ENCODE results near the gene AKR7A3. TPM values are rescaled to one million over a fixed set of nuclear protein-coding genes. Genes with fewer than 3 reads are reported as not detected.

AKR7A3 gene
- polyA plus RNA-seq, 1 of the 3 experiments (the other 2 are of a cell fraction), result 0.38 TPM

- TF ChIP-seq PBX3 (IDR thresholded peaks at IDR 0.05) (no peak), SIN3A (IDR thresholded peaks at IDR 0.05; ENCODE audit: borderline replicate concordance, low read depth, low read length) (no peak)
Measured at GRCh38 chr1:19329611-19330010, 41.0 kb upstream of the AKR7A3 start (continued).

GRCh38 chr1:19329188-19329587 is 40.6 kb upstream of the AKR7A3 start:
- Histone ChIP-seq H3K9ac (no peak overlapping the region), H3K27me3 (ENCODE audit: insufficient read depth) (no peaks in the 10 kb centered on the region), H3K27ac (ENCODE audit: low read depth in 2 of 2, low read length in 1 of 2) (no peak overlapping the region), H3K9me3 (no peaks in the 10 kb centered on the region), H3K36me3 (replicated peaks in 1 of 2; ENCODE audit: control insufficient read depth in 1 of 2, insufficient read depth in 2 of 2, low read length in 1 of 2) (peaks cover 0 to 4% of the 10 kb centered on the region in 2 experiments), H3K79me2 (ENCODE audit: insufficient read depth) (no peaks in the 10 kb centered on the region), H4K20me1 (ENCODE audit: insufficient read depth) (no peaks in the 10 kb centered on the region), H3F3A (replicated peaks; ENCODE audit: insufficient read depth) (no peaks in the 10 kb centered on the region), H3K9me2 (no peaks in the 10 kb centered on the region), H3K4me2 (no peak overlapping the region), H2AFZ (ENCODE audit: low read depth) (no peak overlapping the region), H3K4me1 (ENCODE audit: control insufficient read depth in 1 of 2, insufficient read depth in 2 of 2, low read depth in 1 of 2, low read length in 1 of 2) (peaks cover 0 to 4% of the 10 kb centered on the region in 2 experiments; a peak in 1 of 4 replicates), H3K4me3 (ENCODE audit: low read depth in 2 of 2, low read length in 1 of 2) (no peak overlapping the region)
- ChIA-PET POLR2A (no interaction called here), CTCF (interaction anchor here (2.0 to 3.3 kb wide), 3 partner anchors 12 to 332 kb away, joined by 7 to 13 read pairs (median 10); no protein-coding TSS in a partner anchor)
- WGBS (ENCODE audit: low lambda C conversion rate), result 95% methylated on average over 11 of the region's 13 CpGs
- TF ChIP-seq REST (IDR thresholded peaks at IDR 0.05; ENCODE audit: low read depth, low read length) (no peak), NRF1 (IDR thresholded peaks at IDR 0.05; ENCODE audit: low read depth, low read length) (no peak), RFX5 (IDR thresholded peaks at IDR 0.05; ENCODE audit: low read length) (no peak), SIN3A (IDR thresholded peaks at IDR 0.05; ENCODE audit: borderline replicate concordance, low read depth, low read length) (no peak), FOXJ3 (CRISPR knock-in tag; IDR thresholded peaks at IDR 0.05) (no peak), POLR2AphosphoS5 (IDR thresholded peaks at IDR 0.05; ENCODE audit: low read depth, low read length) (no peak), RXRA (IDR thresholded peaks at IDR 0.05; ENCODE audit: borderline replicate concordance, low read depth) (no peak), CTCF (IDR thresholded peaks at IDR 0.05) (no peak), MEF2A (IDR thresholded peaks at IDR 0.05; ENCODE audit: borderline replicate concordance, low read depth) (no peak), JUND (IDR thresholded peaks at IDR 0.05) (no peak)
- TF ChIP-seq, protein P1, sequence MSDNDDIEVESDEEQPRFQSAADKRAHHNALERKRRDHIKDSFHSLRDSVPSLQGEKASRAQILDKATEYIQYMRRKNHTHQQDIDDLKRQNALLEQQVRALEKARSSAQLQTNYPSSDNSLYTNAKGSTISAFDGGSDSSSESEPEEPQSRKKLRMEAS (IDR thresholded peaks at IDR 0.05; ENCODE audit: low read depth), result no peak
- TF ChIP-seq, protein P2, sequence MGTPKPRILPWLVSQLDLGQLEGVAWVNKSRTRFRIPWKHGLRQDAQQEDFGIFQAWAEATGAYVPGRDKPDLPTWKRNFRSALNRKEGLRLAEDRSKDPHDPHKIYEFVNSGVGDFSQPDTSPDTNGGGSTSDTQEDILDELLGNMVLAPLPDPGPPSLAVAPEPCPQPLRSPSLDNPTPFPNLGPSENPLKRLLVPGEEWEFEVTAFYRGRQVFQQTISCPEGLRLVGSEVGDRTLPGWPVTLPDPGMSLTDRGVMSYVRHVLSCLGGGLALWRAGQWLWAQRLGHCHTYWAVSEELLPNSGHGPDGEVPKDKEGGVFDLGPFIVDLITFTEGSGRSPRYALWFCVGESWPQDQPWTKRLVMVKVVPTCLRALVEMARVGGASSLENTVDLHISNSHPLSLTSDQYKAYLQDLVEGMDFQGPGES (IDR thresholded peaks at IDR 0.05; ENCODE audit: low read depth, low read length), result no peak
- TF ChIP-seq, protein P3, sequence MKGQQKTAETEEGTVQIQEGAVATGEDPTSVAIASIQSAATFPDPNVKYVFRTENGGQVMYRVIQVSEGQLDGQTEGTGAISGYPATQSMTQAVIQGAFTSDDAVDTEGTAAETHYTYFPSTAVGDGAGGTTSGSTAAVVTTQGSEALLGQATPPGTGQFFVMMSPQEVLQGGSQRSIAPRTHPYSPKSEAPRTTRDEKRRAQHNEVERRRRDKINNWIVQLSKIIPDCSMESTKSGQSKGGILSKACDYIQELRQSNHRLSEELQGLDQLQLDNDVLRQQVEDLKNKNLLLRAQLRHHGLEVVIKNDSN (IDR thresholded peaks at IDR 0.05; ENCODE audit: borderline replicate concordance, low read depth), result no peak
- DNase-seq, result no peak
